Ureter (tissue), 1 donor: ENCODE results near the gene GPHB5. TPM values are rescaled to one million over a fixed set of nuclear protein-coding genes. Genes with fewer than 3 reads are reported as not detected.
"Not testable (repeated sequence)": the region's sequence is repeated elsewhere in the genome, so short reads cannot be mapped to it uniquely, and the experiment has no call there.

Source experiments
- DNase-seq: peaks from one replicate; pipeline ENCODE4 v3.0.0-alpha.2; 2020; ENCODE audit warnings: low spot score
- total RNA-seq: library from RNA; stranded (reverse); gene quantifications from one replicate; pipeline ENCODE4 v1.2.4, GENCODE V29; 2023
- donor health status: DM: yes; HTN: yes; CAD: no.

The GPHB5 gene, protein sequence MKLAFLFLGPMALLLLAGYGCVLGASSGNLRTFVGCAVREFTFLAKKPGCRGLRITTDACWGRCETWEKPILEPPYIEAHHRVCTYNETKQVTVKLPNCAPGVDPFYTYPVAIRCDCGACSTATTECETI
- total RNA-seq: not detected

DNA sequence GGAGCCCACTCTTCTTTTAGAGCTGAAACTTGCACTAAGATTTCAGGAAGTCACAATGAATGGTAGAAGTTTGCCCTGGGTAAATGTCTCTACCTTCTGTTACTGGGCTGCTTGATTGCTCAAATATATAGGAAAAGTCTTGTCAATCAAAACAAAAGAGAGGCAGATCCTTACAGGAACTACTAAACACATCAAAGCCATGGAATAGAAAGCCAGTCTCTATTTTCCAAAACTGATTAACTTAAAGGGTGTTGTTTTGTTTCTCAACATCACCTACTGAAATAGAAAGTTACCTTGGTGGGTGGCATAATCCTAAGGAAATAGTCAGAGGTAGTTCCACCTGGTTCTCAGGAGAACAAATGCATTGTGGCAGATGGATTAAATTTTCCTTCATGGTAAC is at the start of gene GPHB5:
GPHB5 (minus strand) TSS at position 101 of the 400 bp plus-strand sequence. CDS start 1,086 bp downstream, outside the sequence.
- DNase-seq: no peak

GRCh38 chr14:63367742-63368364 is 49.1 kb upstream of the GPHB5 start:
- DNase-seq: no peak

DNA sequence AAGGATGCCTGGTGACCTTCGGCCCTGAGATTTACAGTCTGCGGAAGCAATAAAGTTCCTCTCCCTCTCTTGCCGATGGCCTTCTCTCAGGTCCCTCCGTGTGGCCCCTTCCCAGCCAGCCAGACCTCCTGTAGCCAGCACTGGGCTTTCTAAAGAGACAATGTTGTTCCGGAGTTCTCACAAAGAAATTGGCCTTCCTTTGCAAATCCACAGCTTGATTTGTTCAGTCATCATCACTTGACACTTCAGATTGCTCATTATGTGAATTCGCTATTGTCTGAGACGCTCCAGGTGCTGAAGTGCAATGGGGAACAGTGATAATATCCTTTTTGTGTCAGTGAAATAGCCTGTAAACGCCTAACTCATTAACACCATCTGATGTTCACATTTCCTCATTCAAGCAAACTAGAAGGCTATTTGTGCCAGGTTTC is 43.7 kb upstream of the GPHB5 start:
- DNase-seq: no peak

- no peak for DNase-seq
Observed at GRCh38 chr14:63361790-63362189, 43.1 kb upstream of the GPHB5 start.

- no peak for DNase-seq
Observed at GRCh38 chr14:63357841-63358240, 39.1 kb upstream of the GPHB5 start.

DNA sequence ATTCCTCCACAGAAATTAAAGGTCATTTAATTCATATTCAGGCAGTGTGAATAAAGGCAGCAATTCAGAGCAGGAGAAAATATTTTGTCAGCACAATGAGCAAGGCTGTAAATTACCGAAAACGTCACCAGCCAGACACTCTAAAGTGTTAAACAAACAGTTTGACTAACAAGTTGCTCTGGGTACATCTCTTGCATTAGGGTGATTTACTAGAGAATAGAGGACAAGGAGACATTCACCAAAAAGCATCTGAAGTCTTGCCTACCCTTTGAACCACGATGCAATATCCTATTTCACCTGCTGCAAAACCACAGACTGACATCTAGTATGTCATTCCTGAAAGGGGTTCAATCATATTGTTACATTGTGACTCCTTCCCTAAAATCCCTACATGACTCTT is 27.1 kb upstream of the GPHB5 start:
- DNase-seq: no peak

DNA sequence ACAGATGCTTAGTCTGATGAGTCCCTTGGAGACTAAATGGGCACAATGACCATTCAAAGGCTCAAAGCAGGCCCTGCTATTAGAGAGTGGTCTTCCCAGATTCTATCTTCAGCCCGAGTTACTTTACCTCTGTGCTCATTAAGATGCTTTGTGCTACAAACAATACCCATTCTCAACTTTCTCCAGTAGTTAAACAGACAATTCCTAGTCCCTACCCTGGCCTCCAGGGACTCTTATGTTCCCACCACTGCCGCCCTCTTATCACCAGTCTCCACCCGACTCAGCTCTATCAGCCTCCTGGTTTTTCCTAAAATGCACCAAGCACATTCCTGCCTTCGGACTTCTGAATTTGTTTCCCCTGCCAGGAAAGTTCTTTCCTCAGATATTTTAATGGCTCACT is 25.6 kb upstream of the GPHB5 start:
- DNase-seq: no peak

- no peak for DNase-seq
Observed at GRCh38 chr14:63343878-63344277, 25.1 kb upstream of the GPHB5 start.

- DNase-seq: no peak
Observed at GRCh38 chr14:63342371-63342770, 23.6 kb upstream of the GPHB5 start.

- no peak for DNase-seq
Observed at GRCh38 chr14:63328787-63329737, 10.3 kb upstream of the GPHB5 start.

- DNase-seq: no peak
Observed at GRCh38 chr14:63326840-63327239, 8.1 kb upstream of the GPHB5 start.

GRCh38 chr14:63322897-63323573 is 4.3 kb upstream of the GPHB5 start:
- DNase-seq: no peak

- no peak for DNase-seq
Observed at GRCh38 chr14:63322472-63322871, 3.7 kb upstream of the GPHB5 start.

GRCh38 chr14:63308723-63309317 is 9.9 kb downstream of the GPHB5 start:
- DNase-seq: no peak

GRCh38 chr14:63304429-63304828 is 14.3 kb downstream of the GPHB5 start:
- not testable (repeated sequence) for DNase-seq

- DNase-seq: no peak
Observed at GRCh38 chr14:63301891-63302534, 16.7 kb downstream of the GPHB5 start.

DNA sequence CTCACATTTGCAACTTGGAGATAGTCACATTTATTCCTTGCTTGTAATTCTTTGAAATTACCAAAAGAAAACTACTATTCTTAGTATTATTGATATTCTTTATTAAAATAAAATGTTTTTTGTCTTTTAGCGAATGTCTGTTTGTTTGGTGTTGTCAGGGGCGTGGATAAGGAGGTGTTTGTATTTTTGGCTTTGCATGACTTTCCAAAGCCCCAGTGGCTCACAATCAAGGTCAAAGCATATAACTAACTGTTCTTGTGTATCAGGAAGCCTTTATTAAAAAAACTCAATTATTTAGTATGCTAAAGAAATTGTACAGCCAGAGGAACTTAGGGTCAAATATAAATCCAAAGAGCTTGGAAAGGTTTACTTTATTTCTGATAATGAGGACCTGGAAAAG is 17.9 kb downstream of the GPHB5 start:
- DNase-seq: no peak

GRCh38 chr14:63299351-63300110 is 19.2 kb downstream of the GPHB5 start:
- DNase-seq: no peak

DNA sequence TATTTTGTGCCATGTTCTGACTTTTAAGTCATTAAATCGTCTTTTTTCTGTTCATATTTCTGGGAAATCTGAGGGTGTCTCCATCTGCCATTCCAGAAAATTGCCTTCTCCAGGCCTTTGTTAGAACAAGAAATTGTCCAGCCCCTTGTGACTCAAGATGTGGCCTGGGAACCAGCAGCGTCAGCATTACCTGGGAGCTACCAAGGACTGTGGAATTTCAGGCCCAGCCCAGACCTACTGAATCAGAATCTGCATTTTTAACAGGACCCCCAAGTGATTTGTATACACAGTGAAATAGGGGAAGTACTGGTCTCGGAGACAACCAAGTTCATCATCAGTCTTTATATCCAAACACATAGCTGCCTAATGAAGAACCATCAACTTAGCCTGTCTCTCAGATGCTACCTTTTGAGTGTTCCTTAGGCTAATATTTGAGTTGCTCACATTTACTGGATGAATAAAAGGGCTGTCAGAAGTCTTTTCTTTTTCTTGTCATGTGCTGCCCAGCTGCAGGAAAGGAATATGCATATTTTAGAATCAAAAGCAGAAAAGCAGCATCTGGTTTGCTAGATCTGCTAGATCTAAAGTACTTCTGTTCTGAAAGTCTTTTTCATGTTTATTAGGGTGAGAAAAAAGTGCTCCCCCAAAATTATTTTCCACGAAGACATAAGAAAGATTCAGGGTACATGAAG is 21.2 kb downstream of the GPHB5 start:
- DNase-seq: no peak

- no peak for DNase-seq
Observed at GRCh38 chr14:63296060-63296563, 22.6 kb downstream of the GPHB5 start.
